A549 treated with Mapracorat at 1 μM for 4 hours (cell line): ENCODE data around the gene FXN. TPM values are rescaled to one million over a fixed set of nuclear protein-coding genes. Genes with fewer than 3 reads are reported as not detected.

Source experiments
- total RNA-seq: library from RNA; stranded (reverse); fragments of 200-300 nt; extraction: Qiagen RNA extraction; gene quantifications from 5 replicates; pipeline ENCODE4 v1.2.3, GENCODE V29; 2022

Gene FXN
- 26.0 to 29.2 TPM (median 26.2 TPM) in 5 replicates for total RNA-seq

GRCh38 chr9:69035438-69036308 lies at the start of gene FXN:
TSS of gene FXN (plus strand) at chr9:69035752. CDS start at chr9:69035783, 31 bp downstream.

DNA sequence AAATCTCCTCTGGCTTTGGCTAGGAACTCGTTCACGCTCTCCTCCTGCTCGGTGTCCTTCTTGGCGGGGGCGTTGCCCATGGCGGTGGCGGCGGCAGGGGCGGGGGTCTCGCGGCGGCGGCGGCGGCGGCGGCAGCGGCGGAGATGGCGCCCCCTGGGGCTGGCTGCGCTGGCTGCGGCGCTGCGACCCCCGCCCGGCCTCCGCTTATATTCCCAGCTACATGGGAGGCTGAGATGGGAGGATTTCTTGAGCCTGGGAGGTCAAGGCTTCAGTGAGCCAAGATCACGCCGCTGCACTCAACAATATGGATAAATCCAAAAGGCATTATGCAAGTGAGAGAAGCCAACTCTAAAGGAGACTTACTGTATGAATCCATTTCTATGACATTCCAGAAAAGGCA lies 21.5 kb upstream of the FXN start, which contains the start of gene PRKACG:
Gene PRKACG (minus strand): TSS at position 101 of the 400 bp plus-strand sequence. CDS start 21 bp downstream, at position 80.

Other genes starting within 250 kb of the FXN start
- gene PRKACG, start 21.6 kb upstream of the FXN start, total RNA-seq = not detected in 5 replicates
- 3.7 to 5.2 TPM (median 4.7 TPM) in 5 replicates for gene TJP2, start 138.5 kb downstream of the FXN start, total RNA-seq